Uterus (tissue), 2 donors: ENCODE data around the gene DRAP1.

ENCODE experiments used
- POLR2A ChIP-seq, 2 donors: fragments of 450-650 bp; IDR thresholded peaks; one replicate each; pipeline ENCODE4 v1.6.1; 2016; ENCODE audit warnings: antibody characterized with exemption in 2 of 2, mild to moderate bottlenecking in 1 of 2, moderate library complexity in 1 of 2
- TF ChIP-seq, protein P1 (sequence below), 4 experiments: fragments of 200-600 bp in 2 of 4; fragments of 450-650 bp in 2 of 4; sonication (generic) in 2 of 4; IDR thresholded peaks; one replicate each; pipeline ENCODE4 v1.5.1; 2016 to 2019; ENCODE audit warnings: antibody characterized with exemption in 4 of 4, mild to moderate bottlenecking in 2 of 4, moderate library complexity in 1 of 4

GRCh38 chr11:65888163-65888814 is 30.9 kb upstream of the DRAP1 start, which contains the start of gene FIBP:
- TF ChIP-seq, protein P1, sequence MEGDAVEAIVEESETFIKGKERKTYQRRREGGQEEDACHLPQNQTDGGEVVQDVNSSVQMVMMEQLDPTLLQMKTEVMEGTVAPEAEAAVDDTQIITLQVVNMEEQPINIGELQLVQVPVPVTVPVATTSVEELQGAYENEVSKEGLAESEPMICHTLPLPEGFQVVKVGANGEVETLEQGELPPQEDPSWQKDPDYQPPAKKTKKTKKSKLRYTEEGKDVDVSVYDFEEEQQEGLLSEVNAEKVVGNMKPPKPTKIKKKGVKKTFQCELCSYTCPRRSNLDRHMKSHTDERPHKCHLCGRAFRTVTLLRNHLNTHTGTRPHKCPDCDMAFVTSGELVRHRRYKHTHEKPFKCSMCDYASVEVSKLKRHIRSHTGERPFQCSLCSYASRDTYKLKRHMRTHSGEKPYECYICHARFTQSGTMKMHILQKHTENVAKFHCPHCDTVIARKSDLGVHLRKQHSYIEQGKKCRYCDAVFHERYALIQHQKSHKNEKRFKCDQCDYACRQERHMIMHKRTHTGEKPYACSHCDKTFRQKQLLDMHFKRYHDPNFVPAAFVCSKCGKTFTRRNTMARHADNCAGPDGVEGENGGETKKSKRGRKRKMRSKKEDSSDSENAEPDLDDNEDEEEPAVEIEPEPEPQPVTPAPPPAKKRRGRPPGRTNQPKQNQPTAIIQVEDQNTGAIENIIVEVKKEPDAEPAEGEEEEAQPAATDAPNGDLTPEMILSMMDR (IDR thresholded peaks at IDR 0.05), result peak; percentile 73 to 95 (median 88)
- TF ChIP-seq POLR2A (IDR thresholded peaks at IDR 0.05), result peak; percentile 92
